GM12872 (cell line): ENCODE results near the gene LRRC8C.

Experiments
- CTCF ChIP-seq: IDR thresholded peaks from 3 replicates; pipeline ENCODE4 v1.5.1; 2011; ENCODE audit warnings: low read depth, mild to moderate bottlenecking, low read length, moderate library complexity; ENCODE audit not compliant: insufficient read depth

LRRC8C gene

GRCh38 chr1:89672489-89673183 lies 39.7 kb downstream of the LRRC8C start:
- no peak for TF ChIP-seq CTCF

DNA sequence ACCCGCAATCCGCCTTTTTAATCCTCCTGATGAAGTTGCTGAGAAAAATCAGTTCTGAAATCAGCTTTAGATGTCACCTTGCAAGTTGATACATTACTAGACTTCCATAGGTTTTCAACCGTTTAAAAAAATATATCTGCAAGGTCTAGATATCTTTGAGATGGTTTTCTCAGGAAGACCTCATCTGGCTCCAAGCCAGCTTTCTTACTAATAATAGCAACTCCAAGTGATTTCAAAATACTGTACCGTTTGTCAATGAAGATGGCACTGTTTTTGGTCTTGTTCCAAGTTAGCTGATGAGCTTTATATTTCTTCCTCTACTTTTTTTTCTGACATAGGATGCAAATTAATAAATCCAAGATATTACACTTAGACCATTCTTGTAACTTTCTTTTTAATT lies 40.3 kb downstream of the LRRC8C start:
- no peak for TF ChIP-seq CTCF

GRCh38 chr1:89675677-89676076 lies 42.8 kb downstream of the LRRC8C start:
- TF ChIP-seq CTCF, result no peak

- no peak for TF ChIP-seq CTCF
These were observed 48.3 kb downstream of the LRRC8C start for GRCh38 chr1:89681045-89681729.

DNA sequence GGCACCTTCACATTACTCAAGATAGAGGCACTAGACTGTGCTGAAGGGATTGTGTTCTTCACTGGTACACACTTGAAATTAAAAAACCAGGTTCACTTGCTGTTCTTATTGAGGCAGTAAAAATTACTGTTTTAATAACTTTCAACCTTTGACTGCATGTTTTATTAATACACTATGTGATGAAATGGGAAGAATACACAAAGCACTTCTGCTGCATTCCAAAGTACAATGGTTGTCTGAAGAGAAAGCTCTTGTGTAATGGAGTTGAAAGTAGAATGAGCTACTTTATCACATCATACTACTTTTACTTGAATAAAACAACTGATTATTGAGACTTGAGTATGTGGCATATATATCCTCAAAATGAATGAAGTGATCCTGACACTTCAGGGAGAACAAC lies 49.7 kb downstream of the LRRC8C start:
- TF ChIP-seq CTCF, result no peak

- no peak for TF ChIP-seq CTCF
These were observed 52.5 kb downstream of the LRRC8C start for GRCh38 chr1:89685461-89685860.

DNA sequence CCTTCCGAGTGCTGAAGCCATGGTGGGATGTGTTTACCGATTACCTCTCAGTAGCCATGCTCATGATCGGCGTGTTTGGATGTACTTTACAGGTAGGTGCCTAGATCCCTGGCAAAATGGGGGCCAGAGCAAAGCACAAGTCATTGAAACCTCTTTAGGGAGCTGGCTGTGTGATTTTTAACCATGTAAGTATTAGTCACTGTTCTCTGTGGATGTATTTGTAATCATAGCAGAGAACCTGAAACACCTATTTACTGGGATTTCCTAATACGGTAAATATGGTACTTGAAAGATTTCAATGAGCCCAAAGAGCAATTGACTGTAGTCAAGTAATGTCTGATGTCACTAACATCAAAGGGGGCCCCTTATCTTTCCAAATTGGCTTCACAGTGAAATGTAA lies 53.6 kb downstream of the LRRC8C start:
- no peak for TF ChIP-seq CTCF
